SW 1271 (cell line): ENCODE results near the gene KDM8.
A peak's percentile ranks its signal among the peaks of the same experiment; 100 is the strongest.

Experiments
- DNase-seq, 2 experiments: peaks; one replicate each; lab custom pipeline; 2025; lab: John Stamatoyannopoulos, UW

The KDM8 gene

DNA sequence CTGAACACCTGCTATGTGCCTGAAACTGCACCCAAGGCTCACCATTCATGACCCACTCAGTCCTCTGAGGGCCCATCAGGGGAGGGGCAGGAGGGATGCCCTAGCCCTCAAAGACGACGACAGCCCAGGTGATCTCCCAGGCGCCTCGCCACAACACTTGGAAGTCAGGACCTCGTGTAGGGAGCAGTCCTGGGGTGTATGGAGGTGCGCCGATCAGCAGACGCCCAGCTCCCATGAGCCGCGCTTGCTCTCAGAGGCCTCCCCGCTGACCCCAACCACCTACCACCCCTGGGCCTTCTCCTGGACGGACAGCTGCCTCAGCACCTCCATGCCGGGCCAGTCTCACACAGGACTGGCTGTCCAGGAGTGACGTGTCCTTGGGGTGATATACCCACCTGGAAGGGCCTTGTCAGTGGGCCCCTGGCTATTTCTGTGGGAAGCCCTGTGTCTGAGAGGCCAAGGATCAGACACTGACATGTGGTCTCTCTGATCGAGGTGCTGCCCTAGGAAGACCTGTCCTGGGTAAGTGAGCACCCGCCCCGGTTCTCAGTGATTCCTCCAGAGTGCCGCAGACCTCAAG is 26.7 kb downstream of the KDM8 start:
- DNase-seq, result no peak

DNA sequence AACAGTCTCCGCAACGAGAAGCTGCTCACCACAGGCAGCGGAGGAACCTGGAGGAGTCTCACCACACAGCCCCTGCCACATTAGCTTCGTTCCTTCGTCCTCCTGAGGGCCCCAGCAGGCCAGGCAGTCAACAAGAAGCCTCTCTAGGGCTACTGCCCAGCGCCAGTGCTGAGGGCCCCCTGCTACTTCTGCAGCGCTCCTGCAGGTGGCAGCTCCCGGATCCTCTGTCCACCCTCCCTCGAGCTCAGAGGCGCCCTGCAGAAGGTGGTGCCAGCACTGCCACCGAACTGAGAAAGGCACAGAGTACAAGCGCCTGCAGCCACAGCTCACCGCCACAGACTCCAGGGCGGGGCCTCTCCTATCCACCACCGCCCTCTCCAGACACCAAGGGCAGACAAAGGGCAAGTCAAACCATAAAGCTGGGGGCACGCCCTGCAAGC is 27.3 kb downstream of the KDM8 start:
- no peak for DNase-seq

DNA sequence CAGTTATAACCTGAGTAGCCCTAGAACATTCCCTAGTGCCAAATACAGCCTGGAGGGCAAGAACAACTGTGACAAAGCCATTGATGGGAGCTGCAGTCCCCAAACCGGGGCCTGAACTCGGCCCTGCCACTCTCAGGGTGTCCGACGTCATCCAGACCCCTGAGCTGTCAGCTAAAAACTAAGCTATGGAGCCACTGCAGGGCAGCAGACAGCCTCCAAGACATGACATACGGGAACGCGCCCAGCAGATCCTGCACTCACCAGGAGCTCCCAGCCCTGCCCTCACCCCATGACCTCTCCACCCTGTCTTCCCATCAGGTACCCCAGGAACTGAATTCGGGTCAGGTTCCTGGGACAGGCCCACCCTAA is 28.4 kb downstream of the KDM8 start:
- DNase-seq, result no peak

DNA sequence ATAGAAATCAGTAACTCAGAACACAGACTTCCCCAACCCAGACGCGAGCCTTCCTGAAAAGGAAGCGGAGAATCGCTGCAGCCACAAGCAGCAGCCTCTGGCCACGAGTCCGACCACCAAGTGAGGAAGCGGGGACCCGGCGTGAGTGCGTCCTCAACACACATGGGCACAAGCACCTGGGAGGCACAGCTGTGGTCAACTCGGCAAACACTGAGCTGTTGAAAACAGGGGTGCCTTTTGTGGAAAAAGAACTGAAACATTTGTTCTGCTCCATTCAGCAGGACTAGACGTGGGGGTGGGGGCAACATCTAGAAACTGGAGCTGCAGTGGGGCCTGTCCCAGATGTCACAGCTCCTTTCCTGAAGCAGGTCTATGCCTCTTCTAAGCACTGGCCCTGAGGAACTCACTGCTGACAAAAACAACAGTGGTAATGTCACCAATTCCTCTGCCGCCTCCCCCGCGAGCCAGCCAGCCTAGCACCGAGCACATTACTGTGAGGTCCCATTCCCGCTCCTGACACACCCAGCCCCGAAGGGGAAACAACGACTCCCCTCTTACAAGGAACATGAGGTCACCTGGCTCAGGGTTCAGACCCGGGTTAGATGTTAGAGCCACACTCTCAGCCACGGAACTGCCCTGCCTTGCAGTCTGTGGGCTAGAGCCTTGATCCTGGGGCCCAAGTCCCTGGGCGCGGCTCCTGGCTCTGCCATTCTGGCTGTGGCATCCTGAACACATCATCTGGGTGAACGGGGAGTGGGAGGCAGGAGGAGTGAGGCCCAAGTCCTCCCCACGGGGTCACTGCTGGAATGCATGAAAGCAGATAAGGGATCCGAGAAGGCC is 29.0 kb downstream of the KDM8 start:
- DNase-seq, result no peak

DNA sequence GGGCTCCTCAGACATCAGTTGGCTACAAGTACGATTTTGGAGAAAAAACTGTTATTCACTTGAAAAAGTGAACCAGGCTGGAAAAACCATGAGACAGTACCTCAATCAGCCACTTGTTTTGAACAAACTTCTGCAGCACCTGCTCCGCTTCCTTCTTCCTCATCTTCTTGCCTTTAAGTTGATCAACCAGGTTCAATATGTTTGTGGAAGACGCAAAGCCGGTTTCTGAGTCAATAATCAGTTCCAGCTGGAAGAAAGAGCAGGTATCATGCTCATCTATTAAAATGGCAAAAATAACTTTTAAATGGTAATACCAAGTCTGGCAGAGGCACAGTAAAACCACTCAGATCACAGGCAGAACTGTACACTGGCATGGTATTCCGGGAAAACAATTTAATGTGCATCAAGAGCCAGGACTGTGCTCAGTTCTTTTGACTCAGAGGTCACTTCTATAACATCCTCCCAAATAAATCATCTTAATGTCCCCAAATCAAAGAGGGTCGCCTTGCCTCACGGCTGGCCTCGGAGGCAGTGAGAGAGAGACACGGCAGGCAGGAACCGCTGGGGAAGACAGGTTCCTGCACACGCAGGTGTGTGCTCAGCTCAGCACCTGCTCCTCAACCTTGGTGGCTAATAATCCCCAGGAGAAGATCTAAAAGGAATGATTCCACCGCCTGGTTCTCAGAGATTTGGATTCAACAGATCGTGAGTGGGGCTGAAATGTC is 29.7 kb downstream of the KDM8 start:
- no peak for DNase-seq

DNA sequence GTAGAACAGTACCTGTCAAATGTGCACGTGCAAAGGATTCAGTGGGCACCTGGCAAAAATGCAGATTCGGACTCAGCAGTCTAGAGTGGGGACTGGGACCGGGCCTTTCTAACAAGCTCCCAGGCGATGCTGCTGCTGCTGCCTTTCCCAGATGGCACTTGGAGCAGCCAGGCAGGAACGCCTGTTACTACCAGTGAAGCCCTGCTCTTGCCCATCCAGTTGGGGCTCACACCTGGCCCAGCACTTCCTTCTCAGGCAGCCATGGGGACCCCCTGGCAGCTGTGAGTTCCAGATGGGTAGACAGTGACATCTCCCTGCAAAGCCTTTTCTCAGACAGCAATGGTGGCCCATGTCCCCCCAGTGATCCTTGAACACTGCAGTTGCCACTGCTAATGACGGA is 30.4 kb downstream of the KDM8 start:
- DNase-seq, result no peak

DNA sequence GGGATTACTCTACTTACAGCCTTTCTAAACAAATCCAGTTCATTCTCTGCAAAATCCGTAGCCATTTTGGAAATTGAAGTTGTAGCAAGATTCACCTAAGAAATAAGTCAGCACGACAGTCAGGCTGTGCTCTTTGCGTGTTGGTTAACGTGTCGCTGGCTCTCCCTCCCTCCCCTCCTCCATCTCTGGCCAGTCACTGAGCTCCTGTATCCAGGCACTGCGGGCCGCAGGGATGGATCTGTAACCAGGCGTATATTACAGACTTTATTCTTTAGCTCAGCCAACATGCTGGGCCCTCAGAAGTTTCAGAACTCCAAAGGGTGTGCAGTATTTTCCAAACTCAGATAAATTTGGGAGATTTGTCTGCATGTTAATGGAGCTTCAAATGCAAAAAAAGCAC is 30.8 kb downstream of the KDM8 start:
- DNase-seq, result no peak

DNA sequence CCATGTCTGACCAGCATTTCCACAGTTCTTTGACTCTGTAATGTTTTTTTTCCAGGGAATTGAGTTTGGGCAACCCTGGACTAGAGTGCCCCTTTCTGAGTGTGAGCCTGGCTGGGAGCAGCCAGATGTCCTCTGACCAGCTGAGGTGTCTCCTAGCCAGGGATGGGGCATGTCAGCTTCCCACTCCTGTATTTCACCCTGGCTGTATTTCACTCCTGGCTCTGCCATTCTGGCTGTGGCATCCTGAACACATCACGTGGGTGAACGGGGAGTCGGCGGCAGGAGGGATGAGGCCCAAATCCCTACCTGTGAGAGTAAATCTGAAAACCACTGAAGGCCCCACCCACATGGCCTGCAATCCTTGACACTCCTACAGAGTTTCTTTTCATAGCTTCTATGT is 31.3 kb downstream of the KDM8 start:
- DNase-seq, result no peak

DNA sequence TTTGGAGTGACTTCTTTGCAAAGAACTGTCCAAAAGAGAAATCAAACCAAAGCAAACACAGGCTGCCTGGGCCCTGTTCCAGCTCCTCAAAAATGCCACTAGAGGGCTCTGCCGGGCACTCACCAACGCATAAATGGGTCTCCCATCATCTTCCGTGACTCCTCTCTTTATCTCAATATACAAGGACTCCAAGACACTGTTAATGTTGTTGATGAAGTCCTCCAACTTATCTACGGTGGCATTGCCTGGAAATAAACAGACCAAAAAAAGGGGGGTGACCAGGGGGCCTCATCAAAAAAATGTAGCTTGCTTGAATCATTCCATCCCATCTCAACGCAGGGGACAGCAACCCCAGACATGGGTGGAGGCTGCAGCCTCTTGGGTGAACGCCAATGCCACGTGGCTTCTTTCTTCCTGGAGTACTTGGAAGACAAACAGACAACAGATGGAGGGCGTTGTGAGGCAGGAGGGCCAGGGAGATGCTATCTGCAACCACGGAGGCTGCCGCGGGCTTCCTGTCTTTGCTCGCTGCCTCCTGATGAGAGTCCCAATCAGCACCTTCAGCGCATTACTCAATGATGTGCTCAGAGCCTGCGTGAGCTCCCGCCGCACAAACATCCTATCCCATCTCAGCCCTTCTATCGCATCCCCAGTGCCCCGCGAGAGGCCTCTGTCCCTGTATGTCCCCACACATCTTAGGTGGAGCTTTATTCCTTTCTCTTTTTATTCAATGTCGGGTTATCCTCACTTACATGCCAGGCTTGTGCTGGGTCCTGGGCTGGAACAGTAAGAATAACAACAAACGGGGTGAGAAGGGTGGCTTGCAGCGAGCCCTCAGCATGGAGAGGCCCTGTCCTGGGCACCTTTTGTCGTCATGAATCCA is 32.0 kb downstream of the KDM8 start:
- DNase-seq, result peak in 1 of 2 experiments; percentile 30

DNA sequence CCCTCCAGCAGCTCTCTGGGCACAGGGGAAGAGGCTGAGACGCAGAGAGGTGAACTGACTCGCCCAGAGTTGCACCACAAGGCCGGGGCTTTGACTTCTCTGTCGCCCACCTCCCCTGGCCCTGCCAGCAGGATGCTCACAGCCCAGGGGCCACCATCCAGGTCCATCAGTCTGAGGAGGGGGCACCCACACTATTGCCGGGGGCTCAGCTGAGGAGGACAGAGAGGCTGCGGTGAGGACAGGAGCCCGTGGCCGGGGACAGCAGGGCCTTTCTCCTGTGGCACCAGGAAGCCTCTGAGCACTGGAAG is 32.6 kb downstream of the KDM8 start:
- DNase-seq, result no peak

DNA sequence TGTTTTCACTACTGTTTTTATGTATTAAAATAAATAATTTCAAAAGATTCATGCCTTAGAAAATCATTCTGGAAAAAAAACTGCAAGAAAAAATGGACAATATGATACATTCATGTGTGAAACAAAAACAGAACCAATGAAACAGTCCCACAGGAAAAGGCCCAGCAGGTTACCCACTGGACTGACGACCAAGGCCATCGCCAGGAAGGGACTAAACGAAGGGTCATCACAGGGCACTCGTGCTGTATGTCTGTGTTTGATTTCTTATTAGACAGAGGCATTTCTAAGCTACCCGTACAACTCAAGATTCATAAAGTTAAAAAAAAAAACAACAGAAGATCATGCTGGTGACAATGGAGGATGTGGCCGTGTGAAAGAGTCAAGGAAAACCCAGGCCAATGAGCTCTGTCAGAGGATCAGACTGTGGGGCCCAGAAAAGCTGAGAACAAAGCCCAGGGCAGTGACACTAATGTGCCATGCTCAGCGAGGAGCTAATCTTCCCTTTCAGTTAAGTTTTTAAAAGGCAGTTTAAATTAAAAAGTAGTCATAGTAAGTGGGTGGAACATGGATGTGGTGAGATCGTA is 33.4 kb downstream of the KDM8 start:
- DNase-seq, result no peak

DNA sequence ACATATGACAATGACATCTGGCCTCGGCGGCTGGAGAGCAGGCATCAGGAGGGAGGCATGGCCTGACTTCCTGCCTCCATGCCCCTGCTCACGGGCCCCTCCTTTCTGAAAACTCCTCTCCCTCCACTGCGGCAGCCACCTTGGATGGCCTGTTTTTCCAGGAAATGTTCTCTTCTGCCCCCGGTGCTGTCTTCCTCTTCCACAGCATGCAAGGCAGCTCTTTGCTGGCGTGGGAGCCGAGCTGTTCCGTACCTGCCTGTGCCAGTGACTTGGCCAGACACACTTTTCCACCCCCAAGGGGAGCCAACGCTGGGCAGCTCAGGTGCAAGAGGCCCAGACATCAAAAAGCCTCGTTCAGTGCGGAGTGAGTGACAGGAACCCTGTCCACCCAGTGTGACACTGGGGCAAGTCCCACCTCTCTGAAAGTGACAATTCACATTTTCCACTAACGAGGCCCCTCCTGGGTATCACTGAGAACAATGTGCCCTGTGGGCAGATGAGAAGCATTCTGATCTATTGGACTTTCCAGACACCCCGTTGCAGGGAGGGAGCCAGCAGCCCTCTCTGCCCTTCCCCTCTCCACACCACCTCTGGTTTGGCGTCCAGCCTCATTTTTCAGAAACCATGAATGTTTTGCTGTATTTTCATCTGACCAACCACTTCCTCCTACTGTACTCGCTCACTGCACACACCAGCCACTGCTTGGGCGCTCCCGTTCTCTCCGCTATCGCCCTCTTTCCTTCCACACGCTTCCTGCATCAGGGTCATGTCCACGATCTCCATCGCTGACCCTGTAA is 34.1 kb downstream of the KDM8 start:
- no peak for DNase-seq

DNA sequence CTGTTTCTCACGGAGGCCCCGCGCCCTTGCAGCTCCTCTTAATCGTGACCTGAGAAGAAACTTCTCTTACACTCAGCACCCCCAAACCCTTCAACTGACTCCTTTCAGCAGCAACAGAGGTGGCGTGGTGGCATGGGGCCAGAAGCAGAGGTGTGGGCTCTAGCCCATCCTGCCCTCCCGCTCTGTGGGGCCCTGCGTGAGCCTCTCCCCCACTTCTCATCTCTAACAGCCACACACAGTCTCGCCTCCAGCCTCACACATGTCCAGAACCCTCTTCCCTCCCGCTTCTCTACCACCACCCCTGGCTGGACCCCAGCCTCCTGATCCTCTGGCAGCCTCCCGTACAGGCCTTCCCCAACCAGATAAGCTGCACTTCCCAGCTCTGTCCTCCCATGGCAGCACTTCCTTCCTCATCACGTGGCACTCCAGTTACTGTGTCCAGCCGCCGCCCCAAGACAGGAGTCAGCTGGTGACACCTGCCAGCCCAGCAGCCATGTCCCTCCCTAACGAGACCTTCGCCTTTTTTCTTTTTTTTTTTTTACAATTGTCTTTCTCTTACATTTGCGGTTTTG is 34.8 kb downstream of the KDM8 start:
- no peak for DNase-seq

DNA sequence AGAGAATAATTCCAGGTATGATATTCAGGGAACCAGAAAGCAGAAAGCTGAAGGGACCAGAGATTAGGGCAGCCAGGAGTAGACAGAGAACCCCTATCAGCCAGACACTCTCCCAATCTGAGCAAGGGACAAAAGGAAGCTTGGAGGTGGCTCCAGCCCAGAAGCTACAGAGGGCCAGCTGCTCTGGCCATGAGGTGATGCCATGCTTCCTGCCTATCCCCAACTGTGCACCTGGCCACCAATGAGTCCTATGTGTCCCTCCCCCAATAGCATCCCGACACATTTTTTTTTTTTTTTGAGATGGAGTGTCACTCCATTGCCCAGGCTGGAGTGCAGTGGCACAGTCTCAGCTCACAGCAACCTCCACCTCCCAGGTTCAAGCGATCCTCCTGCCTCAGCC is 35.3 kb downstream of the KDM8 start:
- DNase-seq, result no peak

DNA sequence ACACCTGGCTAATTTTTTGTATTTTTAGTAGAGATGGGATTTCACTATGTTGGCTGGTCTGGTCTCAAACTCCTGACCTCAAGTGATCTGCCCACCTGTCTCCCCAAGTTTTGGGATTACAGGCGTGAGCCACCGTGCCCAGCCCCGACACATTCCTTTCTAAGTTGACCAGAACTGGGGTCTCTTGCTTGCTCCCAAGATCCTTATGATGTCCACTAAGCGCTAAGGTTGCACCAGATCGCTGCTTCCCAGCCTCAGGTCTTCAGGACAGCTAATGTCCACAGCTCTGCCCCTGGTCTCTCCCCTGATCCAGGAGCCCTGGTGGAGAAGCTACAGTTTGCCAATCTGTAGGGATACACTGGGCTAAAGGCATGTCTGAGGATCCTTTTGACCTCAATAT is 35.7 kb downstream of the KDM8 start:
- DNase-seq, result no peak

DNA sequence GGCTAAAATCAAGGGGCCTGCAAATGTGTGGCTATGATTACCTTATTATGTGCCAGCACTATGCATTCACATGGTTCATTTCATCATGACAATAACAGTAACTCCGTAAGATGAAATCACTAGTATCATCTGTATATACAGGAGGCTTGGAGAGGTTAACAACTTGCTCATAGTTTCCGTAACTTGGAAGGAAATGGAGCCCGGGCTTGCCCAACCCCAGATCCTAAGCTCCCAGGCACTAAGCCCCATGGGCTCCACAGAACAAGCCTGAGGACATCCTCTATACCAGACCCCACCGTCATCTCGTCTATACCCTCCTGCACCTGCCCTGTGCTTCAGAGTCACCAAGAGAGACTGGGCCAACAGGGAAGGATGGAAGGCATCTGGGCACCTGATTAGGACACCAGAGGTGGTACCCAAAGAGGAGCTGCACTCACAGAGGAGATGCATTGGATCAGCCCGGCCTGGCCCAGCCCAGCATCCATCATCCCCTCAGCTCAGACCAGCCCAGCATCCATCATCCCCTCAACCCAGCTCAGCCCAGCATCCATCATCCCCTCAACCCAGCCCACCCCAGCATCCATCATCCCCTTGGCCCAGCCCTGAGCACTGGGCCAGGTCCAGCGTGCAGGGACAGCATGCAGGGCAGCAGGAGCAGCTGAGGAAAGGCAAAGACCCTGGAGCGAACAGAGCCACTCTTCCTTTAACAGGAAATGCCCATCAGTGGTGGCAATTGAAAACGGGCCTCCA is 36.8 kb downstream of the KDM8 start:
- no peak for DNase-seq

DNA sequence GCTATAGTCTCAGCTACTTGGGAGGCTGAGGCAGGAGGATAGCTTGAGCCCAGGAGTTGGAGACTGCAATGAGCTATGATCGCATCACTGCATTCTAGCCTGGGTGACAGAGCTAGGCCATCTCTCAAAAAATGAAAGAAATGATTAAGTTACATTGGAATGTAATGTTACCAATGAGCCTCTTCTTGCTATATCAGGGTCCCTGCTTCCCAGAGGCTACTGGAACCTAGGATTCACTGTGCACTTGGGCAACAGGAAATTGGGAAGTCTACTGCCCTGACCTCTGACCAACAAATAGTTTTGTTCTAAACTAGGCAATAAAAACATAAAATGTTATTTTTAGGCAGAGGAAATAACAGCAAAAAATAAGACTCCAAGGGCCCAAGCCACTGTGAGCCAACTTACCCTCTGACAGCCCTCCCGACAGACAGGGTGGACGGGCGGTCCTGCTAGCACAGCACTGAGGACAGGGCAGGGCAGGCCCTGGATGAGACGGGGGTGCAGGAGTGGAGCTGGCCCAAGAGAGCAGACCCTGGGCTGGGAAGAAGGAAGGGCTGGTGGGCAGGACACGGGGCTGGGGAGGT is 37.7 kb downstream of the KDM8 start:
- peak in 1 of 2 experiments; percentile 6 for DNase-seq

DNA sequence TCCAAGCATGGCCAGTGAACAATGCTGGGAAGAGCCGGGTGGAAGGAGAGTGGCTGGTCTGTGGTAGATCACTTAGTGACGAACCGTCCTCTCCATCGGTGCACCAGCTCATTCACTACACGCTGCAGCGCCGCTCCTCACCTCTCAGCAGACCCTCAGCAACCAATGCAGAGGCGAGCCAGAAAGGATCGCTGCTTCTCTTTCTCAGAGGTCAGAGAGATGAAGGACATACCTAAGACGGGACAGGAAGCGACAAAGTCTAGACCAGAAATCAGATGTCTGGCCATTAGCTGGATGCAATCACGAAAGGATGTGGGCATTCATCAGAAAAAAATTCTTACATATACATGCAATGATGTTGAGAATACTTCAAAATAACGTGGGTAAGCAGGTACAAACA is 38.3 kb downstream of the KDM8 start:
- DNase-seq, result no peak

DNA sequence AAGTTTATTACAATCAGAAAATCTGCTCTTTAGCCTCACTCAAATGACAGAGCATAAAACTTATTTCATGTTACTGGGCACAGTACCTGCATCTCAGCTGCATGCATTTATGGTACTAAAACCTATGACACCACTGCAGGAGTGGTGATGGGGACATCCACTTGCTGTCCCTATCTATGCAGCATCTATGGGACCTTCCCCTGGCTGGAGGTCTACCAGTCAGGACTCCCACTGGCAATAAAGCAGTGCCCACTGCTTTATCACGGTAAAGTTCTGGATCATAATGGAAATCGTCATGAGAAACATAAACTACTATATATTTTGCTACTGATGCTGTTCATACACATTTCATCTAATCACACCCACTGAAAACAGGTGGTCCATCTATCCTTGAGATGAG is 39.1 kb downstream of the KDM8 start:
- DNase-seq, result no peak
